GM23338 (cell line): ENCODE data around the gene PPP2R2B. TPM values are rescaled to one million over a fixed set of nuclear protein-coding genes. Genes with fewer than 3 reads are reported as not detected.

Experiments used
- ATAC-seq: fragments of 200-7000 bp; cut with Tn5 transposase; 3 replicates; pipeline ENCODE4 v1.9.1; 2020
- DNase-seq: peaks from one replicate; pipeline ENCODE4 v3.0.0-alpha.2; 2015; ENCODE audit warnings: low spot score
- H2AFZ ChIP-seq: fragments of 200-600 bp; sonication (generic); 2 replicates; pipeline ENCODE4 v1.8.0; 2016; ENCODE audit warnings: antibody characterized with exemption, mild to moderate bottlenecking, moderate library complexity
- H3F3A ChIP-seq: fragments of 200-600 bp; sonication (generic); replicated peaks from 2 replicates; pipeline ENCODE4 v1.8.0; 2017; ENCODE audit warnings: antibody characterized with exemption, mixed run types, low read depth
- H3K27ac ChIP-seq: fragments of 200-600 bp; sonication (generic); 2 replicates; pipeline ENCODE4 v1.6.1; 2016; ENCODE audit warnings: low read depth
- H3K27me3 ChIP-seq: fragments of 200-600 bp; sonication (generic); 2 replicates; pipeline ENCODE4 v1.8.0; 2016; ENCODE audit warnings: mild to moderate bottlenecking, mixed run types, moderate library complexity; ENCODE audit not compliant: insufficient read depth
- H3K36me3 ChIP-seq: fragments of 200-600 bp; sonication (generic); 2 replicates; pipeline ENCODE4 v1.8.0; 2016; ENCODE audit warnings: mild to moderate bottlenecking; ENCODE audit not compliant: insufficient read depth
- H3K4me1 ChIP-seq: fragments of 200-600 bp; sonication (generic); 2 replicates; pipeline ENCODE4 v1.8.0; 2016; ENCODE audit warnings: mild to moderate bottlenecking, moderate library complexity; ENCODE audit not compliant: insufficient read depth
- H3K4me2 ChIP-seq: fragments of 200-600 bp; sonication (generic); 2 replicates; pipeline ENCODE4 v1.7.1; 2017; ENCODE audit warnings: mixed run types
- H3K4me3 ChIP-seq: fragments of 200-600 bp; sonication (generic); 2 replicates; pipeline ENCODE4 v1.6.1; 2016; ENCODE audit warnings: mixed run types
- H3K79me2 ChIP-seq: fragments of 200-600 bp; sonication (generic); replicated peaks from 2 replicates; pipeline ENCODE4 v1.8.0; 2017; ENCODE audit warnings: mild to moderate bottlenecking; ENCODE audit not compliant: insufficient read depth
- H3K9me2 ChIP-seq: fragments of 200-600 bp; sonication (generic); 2 replicates; pipeline ENCODE4 v1.8.0; 2017; ENCODE audit not compliant: insufficient read depth
- H4K20me1 ChIP-seq: fragments of 200-600 bp; sonication (generic); replicated peaks from 2 replicates; pipeline ENCODE4 v1.8.0; 2017; ENCODE audit warnings: mild to moderate bottlenecking; ENCODE audit not compliant: insufficient read depth
- H3K27ac Mint-ChIP-seq: 2 replicates; pipeline ENCODE4 v1.8.0; 2020; ENCODE audit warnings: inconsistent platforms, mild to moderate bottlenecking, moderate library complexity, mixed read lengths
- H3K27me3 Mint-ChIP-seq: 3 replicates; pipeline ENCODE4 v1.8.0; 2022; ENCODE audit warnings: low read depth, mild to moderate bottlenecking, moderate library complexity, mixed read lengths, inconsistent platforms; ENCODE audit not compliant: insufficient read depth, poor library complexity
- H3K36me3 Mint-ChIP-seq: 3 replicates; pipeline ENCODE4 v1.8.0; 2021; ENCODE audit warnings: low read depth, mild to moderate bottlenecking, inconsistent platforms, moderate library complexity, mixed read lengths
- H3K4me1 Mint-ChIP-seq: 3 replicates; pipeline ENCODE4 v1.8.0; 2020; ENCODE audit warnings: mild to moderate bottlenecking, inconsistent platforms, mixed read lengths
- H3K4me3 Mint-ChIP-seq: 3 replicates; pipeline ENCODE4 v1.8.0; 2021; ENCODE audit warnings: moderate library complexity, mild to moderate bottlenecking, inconsistent platforms, mixed read lengths
- H3K9me3 Mint-ChIP-seq: 3 replicates; pipeline ENCODE4 v1.8.0; 2020; ENCODE audit warnings: moderate library complexity, mild to moderate bottlenecking, inconsistent platforms, mixed read lengths
- CREB1 ChIP-seq: fragments of 250-450 bp; sonication (Bioruptor Pico); IDR thresholded peaks from 2 replicates; pipeline ENCODE4 v1.5.0; 2020; ENCODE audit warnings: low read depth, mild to moderate bottlenecking, moderate library complexity
- EZH2 ChIP-seq: fragments of 200-600 bp; sonication (generic); IDR thresholded peaks from one replicate; pipeline ENCODE4 v1.8.0; 2017; ENCODE audit warnings: antibody characterized with exemption, mild to moderate bottlenecking, low read depth; ENCODE audit not compliant: unreplicated experiment
- EZH2phosphoT487 ChIP-seq: fragments of 200-600 bp; sonication (generic); IDR thresholded peaks from one replicate; pipeline ENCODE4 v1.8.1; 2018; ENCODE audit warnings: antibody characterized with exemption; ENCODE audit not compliant: unreplicated experiment
- JUNB ChIP-seq: IDR thresholded peaks from one replicate; pipeline ENCODE4 v1.6.1; 2016; ENCODE audit warnings: antibody characterized with exemption; ENCODE audit not compliant: unreplicated experiment
- NANOG ChIP-seq: IDR thresholded peaks from 2 replicates; pipeline ENCODE4 v1.6.1; 2016; ENCODE audit warnings: antibody characterized with exemption, borderline replicate concordance
- POLR2AphosphoS5 ChIP-seq: IDR thresholded peaks from 2 replicates; pipeline ENCODE4 v1.6.1; 2016; ENCODE audit warnings: antibody characterized with exemption, low read depth
- STAT1 ChIP-seq: IDR thresholded peaks from one replicate; pipeline ENCODE4 v1.6.1; 2016; ENCODE audit warnings: antibody characterized with exemption; ENCODE audit not compliant: unreplicated experiment
- ZNF114 ChIP-seq: fragments of 250-450 bp; sonication (Bioruptor Pico); IDR thresholded peaks from 2 replicates; pipeline ENCODE4 v1.5.0; 2020; ENCODE audit warnings: mild to moderate bottlenecking, moderate library complexity
- ZNF331 ChIP-seq: fragments of 250-450 bp; sonication (Bioruptor Pico); IDR thresholded peaks from 2 replicates; pipeline ENCODE4 v1.5.0; 2020; ENCODE audit warnings: low read depth, mild to moderate bottlenecking, moderate library complexity
- polyA plus RNA-seq: library from polyadenylated mRNA; unstranded; fragments of >200 nt; fragmentation: Nextera tagmentation; extraction: Ambion mirVana; gene quantifications from 2 replicates; pipeline ENCODE4 v1.2.1, GENCODE V29; 2016
- total RNA-seq: library from RNA; depleted of rRNA; stranded (reverse); fragments of >200 nt; shearing (Covaris generic); gene quantifications from 2 replicates; pipeline ENCODE4 v1.2.3, GENCODE V29; 2014
- TF ChIP-seq, protein P1 (sequence below), 2 experiments: fragments of 200-600 bp in 1 of 2; sonication (generic) in 1 of 2; conservative IDR thresholded peaks; 2 replicates each; pipeline versions ENCODE4 v1.5.1 to v1.6.1; 2016 to 2017; ENCODE audit warnings: antibody characterized with exemption in 2 of 2, low read depth in 2 of 2, mild to moderate bottlenecking in 2 of 2, moderate library complexity in 1 of 2
- TF ChIP-seq, protein P2 (sequence below): IDR thresholded peaks from 2 replicates; pipeline ENCODE4 v1.6.1; 2016; ENCODE audit warnings: antibody characterized with exemption
- TF ChIP-seq, protein P3 (sequence below): fragments of 250-450 bp; sonication (Bioruptor Pico); IDR thresholded peaks from 2 replicates; pipeline ENCODE4 v1.5.0; 2020; ENCODE audit warnings: mild to moderate bottlenecking, moderate library complexity
- TF ChIP-seq, protein P4 (sequence below): IDR thresholded peaks from one replicate; pipeline ENCODE4 v1.6.1; 2018; ENCODE audit warnings: antibody characterized with exemption; ENCODE audit not compliant: unreplicated experiment

Gene PPP2R2B
- total and polyA plus RNA-seq, 2 experiments from 2014 or later, result 21.3 to 33.9 TPM

DNA sequence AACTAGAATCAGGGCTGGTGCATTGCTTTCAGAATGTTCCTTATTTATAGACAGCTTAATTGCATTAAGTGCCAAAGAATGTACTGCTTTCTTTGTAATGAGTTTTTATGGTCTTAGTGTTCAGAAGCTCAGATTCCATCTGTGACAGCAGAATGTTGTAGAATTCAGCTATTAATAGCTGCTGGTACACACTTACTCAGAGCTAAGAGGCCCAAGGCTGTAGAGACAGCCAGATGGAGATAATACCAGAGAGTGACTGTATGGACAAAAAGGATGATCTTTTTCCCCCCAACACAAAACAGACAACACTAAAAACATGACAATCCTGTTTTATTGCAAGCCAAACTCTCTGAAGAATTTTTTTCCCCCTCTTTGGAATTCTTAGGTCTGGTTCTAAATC is 50.2 kb downstream of the PPP2R2B start:
- H3K4me3 ChIP-seq, result no peak overlapping the region
- H3K9me2 ChIP-seq, result no peaks in the 10 kb centered on the region
- Mint-ChIP-seq H3K9me3 (no peaks in the 10 kb centered on the region), H3K36me3 (no peaks in the 10 kb centered on the region), H3K27ac (no peak overlapping the region), H3K4me3 (no peak overlapping the region), H3K4me1 (peaks cover 15% of the 10 kb centered on the region), H3K27me3 (no peaks in the 10 kb centered on the region)
- H2AFZ ChIP-seq, result no peak overlapping the region
- no peaks in the 10 kb centered on the region for H3K36me3 ChIP-seq
- peaks cover 8% of the 10 kb centered on the region; the same call in 1 of the 2 replicates for H3K4me1 ChIP-seq
- 0 out of 2 replicates have a peak, but pooled peaks cover 3% of the 10 kb centered on the region for H4K20me1 ChIP-seq
- H3K79me2 ChIP-seq, result no peaks in the 10 kb centered on the region
- ATAC-seq, result no peak
- H3K4me2 ChIP-seq, result no peak overlapping the region
- no peaks in the 10 kb centered on the region for H3F3A ChIP-seq
- TF ChIP-seq STAT1, result no peak
- TF ChIP-seq ZNF114 (CRISPR knock-in tag), result no peak
- TF ChIP-seq JUNB, result no peak
- no peak for TF ChIP-seq ZNF331 (CRISPR knock-in tag)
- TF ChIP-seq POLR2AphosphoS5, result no peak
- TF ChIP-seq, protein P1, sequence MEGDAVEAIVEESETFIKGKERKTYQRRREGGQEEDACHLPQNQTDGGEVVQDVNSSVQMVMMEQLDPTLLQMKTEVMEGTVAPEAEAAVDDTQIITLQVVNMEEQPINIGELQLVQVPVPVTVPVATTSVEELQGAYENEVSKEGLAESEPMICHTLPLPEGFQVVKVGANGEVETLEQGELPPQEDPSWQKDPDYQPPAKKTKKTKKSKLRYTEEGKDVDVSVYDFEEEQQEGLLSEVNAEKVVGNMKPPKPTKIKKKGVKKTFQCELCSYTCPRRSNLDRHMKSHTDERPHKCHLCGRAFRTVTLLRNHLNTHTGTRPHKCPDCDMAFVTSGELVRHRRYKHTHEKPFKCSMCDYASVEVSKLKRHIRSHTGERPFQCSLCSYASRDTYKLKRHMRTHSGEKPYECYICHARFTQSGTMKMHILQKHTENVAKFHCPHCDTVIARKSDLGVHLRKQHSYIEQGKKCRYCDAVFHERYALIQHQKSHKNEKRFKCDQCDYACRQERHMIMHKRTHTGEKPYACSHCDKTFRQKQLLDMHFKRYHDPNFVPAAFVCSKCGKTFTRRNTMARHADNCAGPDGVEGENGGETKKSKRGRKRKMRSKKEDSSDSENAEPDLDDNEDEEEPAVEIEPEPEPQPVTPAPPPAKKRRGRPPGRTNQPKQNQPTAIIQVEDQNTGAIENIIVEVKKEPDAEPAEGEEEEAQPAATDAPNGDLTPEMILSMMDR (conservative IDR thresholded peaks at IDR 0.05; ENCODE audit: low read depth in 2 of 2), result no peak
- TF ChIP-seq, protein P2, sequence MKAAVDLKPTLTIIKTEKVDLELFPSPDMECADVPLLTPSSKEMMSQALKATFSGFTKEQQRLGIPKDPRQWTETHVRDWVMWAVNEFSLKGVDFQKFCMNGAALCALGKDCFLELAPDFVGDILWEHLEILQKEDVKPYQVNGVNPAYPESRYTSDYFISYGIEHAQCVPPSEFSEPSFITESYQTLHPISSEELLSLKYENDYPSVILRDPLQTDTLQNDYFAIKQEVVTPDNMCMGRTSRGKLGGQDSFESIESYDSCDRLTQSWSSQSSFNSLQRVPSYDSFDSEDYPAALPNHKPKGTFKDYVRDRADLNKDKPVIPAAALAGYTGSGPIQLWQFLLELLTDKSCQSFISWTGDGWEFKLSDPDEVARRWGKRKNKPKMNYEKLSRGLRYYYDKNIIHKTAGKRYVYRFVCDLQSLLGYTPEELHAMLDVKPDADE, result no peak
- TF ChIP-seq EZH2, result no peak
- TF ChIP-seq NANOG, result no peak
- TF ChIP-seq, protein P3, sequence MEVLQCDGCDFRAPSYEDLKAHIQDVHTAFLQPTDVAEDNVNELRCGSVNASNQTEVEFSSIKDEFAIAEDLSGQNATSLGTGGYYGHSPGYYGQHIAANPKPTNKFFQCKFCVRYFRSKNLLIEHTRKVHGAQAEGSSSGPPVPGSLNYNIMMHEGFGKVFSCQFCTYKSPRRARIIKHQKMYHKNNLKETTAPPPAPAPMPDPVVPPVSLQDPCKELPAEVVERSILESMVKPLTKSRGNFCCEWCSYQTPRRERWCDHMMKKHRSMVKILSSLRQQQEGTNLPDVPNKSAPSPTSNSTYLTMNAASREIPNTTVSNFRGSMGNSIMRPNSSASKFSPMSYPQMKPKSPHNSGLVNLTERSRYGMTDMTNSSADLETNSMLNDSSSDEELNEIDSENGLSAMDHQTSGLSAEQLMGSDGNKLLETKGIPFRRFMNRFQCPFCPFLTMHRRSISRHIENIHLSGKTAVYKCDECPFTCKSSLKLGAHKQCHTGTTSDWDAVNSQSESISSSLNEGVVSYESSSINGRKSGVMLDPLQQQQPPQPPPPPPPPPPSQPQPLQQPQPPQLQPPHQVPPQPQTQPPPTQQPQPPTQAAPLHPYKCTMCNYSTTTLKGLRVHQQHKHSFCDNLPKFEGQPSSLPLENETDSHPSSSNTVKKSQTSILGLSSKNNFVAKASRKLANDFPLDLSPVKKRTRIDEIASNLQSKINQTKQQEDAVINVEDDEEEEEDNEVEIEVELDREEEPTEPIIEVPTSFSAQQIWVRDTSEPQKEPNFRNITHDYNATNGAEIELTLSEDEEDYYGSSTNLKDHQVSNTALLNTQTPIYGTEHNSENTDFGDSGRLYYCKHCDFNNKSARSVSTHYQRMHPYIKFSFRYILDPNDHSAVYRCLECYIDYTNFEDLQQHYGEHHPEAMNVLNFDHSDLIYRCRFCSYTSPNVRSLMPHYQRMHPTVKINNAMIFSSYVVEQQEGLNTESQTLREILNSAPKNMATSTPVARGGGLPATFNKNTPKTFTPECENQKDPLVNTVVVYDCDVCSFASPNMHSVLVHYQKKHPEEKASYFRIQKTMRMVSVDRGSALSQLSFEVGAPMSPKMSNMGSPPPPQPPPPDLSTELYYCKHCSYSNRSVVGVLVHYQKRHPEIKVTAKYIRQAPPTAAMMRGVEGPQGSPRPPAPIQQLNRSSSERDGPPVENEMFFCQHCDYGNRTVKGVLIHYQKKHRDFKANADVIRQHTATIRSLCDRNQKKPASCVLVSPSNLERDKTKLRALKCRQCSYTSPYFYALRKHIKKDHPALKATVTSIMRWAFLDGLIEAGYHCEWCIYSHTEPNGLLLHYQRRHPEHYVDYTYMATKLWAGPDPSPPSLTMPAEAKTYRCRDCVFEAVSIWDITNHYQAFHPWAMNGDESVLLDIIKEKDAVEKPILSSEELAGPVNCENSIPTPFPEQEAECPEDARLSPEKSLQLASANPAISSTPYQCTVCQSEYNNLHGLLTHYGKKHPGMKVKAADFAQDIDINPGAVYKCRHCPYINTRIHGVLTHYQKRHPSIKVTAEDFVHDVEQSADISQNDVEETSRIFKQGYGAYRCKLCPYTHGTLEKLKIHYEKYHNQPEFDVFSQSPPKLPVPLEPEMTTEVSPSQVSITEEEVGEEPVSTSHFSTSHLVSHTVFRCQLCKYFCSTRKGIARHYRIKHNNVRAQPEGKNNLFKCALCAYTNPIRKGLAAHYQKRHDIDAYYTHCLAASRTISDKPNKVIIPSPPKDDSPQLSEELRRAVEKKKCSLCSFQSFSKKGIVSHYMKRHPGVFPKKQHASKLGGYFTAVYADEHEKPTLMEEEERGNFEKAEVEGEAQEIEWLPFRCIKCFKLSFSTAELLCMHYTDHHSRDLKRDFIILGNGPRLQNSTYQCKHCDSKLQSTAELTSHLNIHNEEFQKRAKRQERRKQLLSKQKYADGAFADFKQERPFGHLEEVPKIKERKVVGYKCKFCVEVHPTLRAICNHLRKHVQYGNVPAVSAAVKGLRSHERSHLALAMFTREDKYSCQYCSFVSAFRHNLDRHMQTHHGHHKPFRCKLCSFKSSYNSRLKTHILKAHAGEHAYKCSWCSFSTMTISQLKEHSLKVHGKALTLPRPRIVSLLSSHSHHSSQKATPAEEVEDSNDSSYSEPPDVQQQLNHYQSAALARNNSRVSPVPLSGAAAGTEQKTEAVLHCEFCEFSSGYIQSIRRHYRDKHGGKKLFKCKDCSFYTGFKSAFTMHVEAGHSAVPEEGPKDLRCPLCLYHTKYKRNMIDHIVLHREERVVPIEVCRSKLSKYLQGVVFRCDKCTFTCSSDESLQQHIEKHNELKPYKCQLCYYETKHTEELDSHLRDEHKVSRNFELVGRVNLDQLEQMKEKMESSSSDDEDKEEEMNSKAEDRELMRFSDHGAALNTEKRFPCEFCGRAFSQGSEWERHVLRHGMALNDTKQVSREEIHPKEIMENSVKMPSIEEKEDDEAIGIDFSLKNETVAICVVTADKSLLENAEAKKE (CRISPR knock-in tag), result no peak
- TF ChIP-seq, protein P4, sequence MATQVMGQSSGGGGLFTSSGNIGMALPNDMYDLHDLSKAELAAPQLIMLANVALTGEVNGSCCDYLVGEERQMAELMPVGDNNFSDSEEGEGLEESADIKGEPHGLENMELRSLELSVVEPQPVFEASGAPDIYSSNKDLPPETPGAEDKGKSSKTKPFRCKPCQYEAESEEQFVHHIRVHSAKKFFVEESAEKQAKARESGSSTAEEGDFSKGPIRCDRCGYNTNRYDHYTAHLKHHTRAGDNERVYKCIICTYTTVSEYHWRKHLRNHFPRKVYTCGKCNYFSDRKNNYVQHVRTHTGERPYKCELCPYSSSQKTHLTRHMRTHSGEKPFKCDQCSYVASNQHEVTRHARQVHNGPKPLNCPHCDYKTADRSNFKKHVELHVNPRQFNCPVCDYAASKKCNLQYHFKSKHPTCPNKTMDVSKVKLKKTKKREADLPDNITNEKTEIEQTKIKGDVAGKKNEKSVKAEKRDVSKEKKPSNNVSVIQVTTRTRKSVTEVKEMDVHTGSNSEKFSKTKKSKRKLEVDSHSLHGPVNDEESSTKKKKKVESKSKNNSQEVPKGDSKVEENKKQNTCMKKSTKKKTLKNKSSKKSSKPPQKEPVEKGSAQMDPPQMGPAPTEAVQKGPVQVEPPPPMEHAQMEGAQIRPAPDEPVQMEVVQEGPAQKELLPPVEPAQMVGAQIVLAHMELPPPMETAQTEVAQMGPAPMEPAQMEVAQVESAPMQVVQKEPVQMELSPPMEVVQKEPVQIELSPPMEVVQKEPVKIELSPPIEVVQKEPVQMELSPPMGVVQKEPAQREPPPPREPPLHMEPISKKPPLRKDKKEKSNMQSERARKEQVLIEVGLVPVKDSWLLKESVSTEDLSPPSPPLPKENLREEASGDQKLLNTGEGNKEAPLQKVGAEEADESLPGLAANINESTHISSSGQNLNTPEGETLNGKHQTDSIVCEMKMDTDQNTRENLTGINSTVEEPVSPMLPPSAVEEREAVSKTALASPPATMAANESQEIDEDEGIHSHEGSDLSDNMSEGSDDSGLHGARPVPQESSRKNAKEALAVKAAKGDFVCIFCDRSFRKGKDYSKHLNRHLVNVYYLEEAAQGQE, result no peak
- no peak for TF ChIP-seq EZH2phosphoT487
- no peak for TF ChIP-seq CREB1 (CRISPR knock-in tag)
- no peak overlapping the region for H3K27ac ChIP-seq
- DNase-seq, result no peak
- no peaks in the 10 kb centered on the region for H3K27me3 ChIP-seq
